HCT116 (cell line): Measurements from ENCODE around the gene TIMP3. TPM values are rescaled to one million over a fixed set of nuclear protein-coding genes. Genes with fewer than 3 reads are reported as not detected.

Experiments used
- ATAC-seq: fragments of 200-7000 bp; cut with Tn5 transposase; 2 replicates; pipeline ENCODE4 v1.9.1; 2020; ENCODE audit warnings: mild to moderate bottlenecking, moderate library complexity
- BruUV-seq: library from RNA; stranded (reverse); fragments of 400-500 nt; replicated peaks from 2 replicates; lab custom pipeline; 2021; lab: Mats Ljungman, UMichigan
- CTCF ChIA-PET: fragments of 300-600 bp; sonication (Branson Sonifier 250); formaldehyde crosslinking; loops from one replicate; lab custom pipeline; 2021; ENCODE audit warnings: antibody characterized with exemption; lab: Charles Lee
- POLR2A ChIA-PET: fragments of 300-600, 350-600 bp; sonication (Branson Sonifier 250); formaldehyde crosslinking; loops from one replicate; lab custom pipeline; 2021; ENCODE audit warnings: antibody characterized with exemption; lab: Charles Lee
- RAD21 ChIA-PET, 2 experiments: fragments of 300-600 bp; sonication (Branson Sonifier 250); formaldehyde crosslinking; loops; one replicate each; lab custom pipeline; 2023; ENCODE audit warnings: low total read pairs in 2 of 2; ENCODE audit not compliant: uncharacterized antibody in 2 of 2, unreplicated experiment in 2 of 2, low non-redundant PET in 1 of 2; lab: Charles Lee
- DNase-seq: peaks from one replicate; pipeline ENCODE4 v3.0.0-alpha.2; 2010; ENCODE audit warnings: low read depth, low spot score
- H2AFZ ChIP-seq: fragments of 200-600 bp; shearing (Covaris generic), sonication (generic); 2 replicates; pipeline ENCODE4 v1.6.1; 2017; ENCODE audit warnings: low read depth, mixed run types, mixed read lengths, antibody characterized with exemption, low read length; ENCODE audit not compliant: poor library complexity, severe bottlenecking
- H3K27ac ChIP-seq: 2 replicates; pipeline ENCODE4 v1.5.1; 2012; ENCODE audit warnings: low read depth, low read length
- H3K27me3 ChIP-seq: fragments of 200-600 bp; sonication (generic); 2 replicates; pipeline ENCODE4 v1.6.1; 2016; ENCODE audit warnings: mixed run types, low read length, mixed read lengths; ENCODE audit not compliant: insufficient read depth
- H3K36me3 ChIP-seq, 2 experiments: fragments of 200-500 bp in 1 of 2; fragments of 200-600 bp in 1 of 2; sonication (Bioruptor generic) in 1 of 2; sonication (generic) in 1 of 2; 2 replicates each; pipeline versions ENCODE4 v1.5.1 to v1.6.1; 2014 to 2016; ENCODE audit warnings: low read length in 2 of 2, inconsistent platforms in 1 of 2, mixed read lengths in 1 of 2, mixed run types in 1 of 2; ENCODE audit not compliant: insufficient read depth in 2 of 2, control insufficient read depth in 1 of 2
- H3K4me1 ChIP-seq, 2 experiments: fragments of 200-600 bp in 1 of 2; sonication (generic) in 1 of 2; 2 replicates each; pipeline versions ENCODE4 v1.5.1 to v1.6.1; 2012 to 2017; ENCODE audit warnings: low read length in 2 of 2, inconsistent platforms in 1 of 2, mild to moderate bottlenecking in 1 of 2, mixed read lengths in 1 of 2, mixed run types in 1 of 2, moderate library complexity in 1 of 2; ENCODE audit not compliant: insufficient read depth in 2 of 2, control insufficient read depth in 1 of 2
- H3K4me2 ChIP-seq: fragments of 200-600 bp; sonication (generic); 2 replicates; pipeline ENCODE4 v1.6.1; 2017; ENCODE audit warnings: mixed run types, low read length, mixed read lengths
- H3K4me3 ChIP-seq, 2 experiments: fragments of 200-600 bp in 1 of 2; sonication (generic) in 1 of 2; replicated peaks in 1 of 2; 2 replicates each; pipeline ENCODE4 v1.5.1; 2011 to 2016; ENCODE audit warnings: low read length in 2 of 2, control low read depth in 1 of 2, low read depth in 1 of 2, mild to moderate bottlenecking in 1 of 2, mixed read lengths in 1 of 2, mixed run types in 1 of 2
- H3K79me2 ChIP-seq: fragments of 200-600 bp; sonication (generic); 2 replicates; pipeline ENCODE4 v1.6.1; 2017; ENCODE audit warnings: mild to moderate bottlenecking, mixed run types, low read length, moderate library complexity, mixed read lengths; ENCODE audit not compliant: insufficient read depth
- H3K9ac ChIP-seq: fragments of 200-600 bp; sonication (generic); 2 replicates; pipeline ENCODE4 v1.6.1; 2016; ENCODE audit warnings: low read length, mixed read lengths
- H3K9me2 ChIP-seq: fragments of 200-600 bp; sonication (generic), shearing (Covaris generic); 2 replicates; pipeline ENCODE4 v1.6.1; 2017; ENCODE audit warnings: mixed run types, mild to moderate bottlenecking, moderate library complexity; ENCODE audit not compliant: insufficient read depth
- H3K9me3 ChIP-seq, 2 experiments: fragments of 200-500 bp in 1 of 2; fragments of 200-600 bp in 1 of 2; sonication (Bioruptor generic) in 1 of 2; sonication (generic) in 1 of 2; 2 replicates each; pipeline ENCODE4 v1.6.1; 2014 to 2017; ENCODE audit warnings: low read length in 2 of 2, mixed read lengths in 2 of 2, inconsistent platforms in 1 of 2, low read depth in 1 of 2, mild to moderate bottlenecking in 1 of 2, mixed run types in 1 of 2, moderate library complexity in 1 of 2; ENCODE audit not compliant: control insufficient read depth in 1 of 2, insufficient read depth in 1 of 2
- H4K20me1 ChIP-seq: fragments of 200-600 bp; sonication (generic), shearing (Covaris generic); 2 replicates; pipeline ENCODE4 v1.6.1; 2017; ENCODE audit warnings: mixed run types, mild to moderate bottlenecking, moderate library complexity; ENCODE audit not compliant: insufficient read depth
- EZH2phosphoT487 ChIP-seq: fragments of 200-600 bp; IDR thresholded peaks from 2 replicates; pipeline ENCODE4 v1.6.1; 2018; ENCODE audit warnings: antibody characterized with exemption, borderline replicate concordance
- SP1 ChIP-seq: IDR thresholded peaks from 2 replicates; pipeline ENCODE4 v1.6.1; 2012; ENCODE audit warnings: low read depth
- TCF7L2 ChIP-seq: IDR thresholded peaks from 2 replicates; pipeline ENCODE4 v1.7.0; 2011; ENCODE audit warnings: borderline replicate concordance, inconsistent platforms; ENCODE audit not compliant: insufficient read depth, insufficient read length; ENCODE audit errors: extremely low read depth
- YY1 ChIP-seq: IDR thresholded peaks from 2 replicates; pipeline ENCODE4 v1.6.1; 2011; ENCODE audit warnings: low read length, low read depth, moderate library complexity, mild to moderate bottlenecking; ENCODE audit not compliant: insufficient replicate concordance; ENCODE audit errors: extremely low read depth
- ZFX ChIP-seq: fragments of 450-650 bp; IDR thresholded peaks from 2 replicates; pipeline ENCODE4 v1.6.1; 2017
- ZNF274 ChIP-seq: fragments of 200-500 bp; sonication (Bioruptor generic); IDR thresholded peaks from 2 replicates; pipeline ENCODE4 v1.6.1; 2014; ENCODE audit warnings: mild to moderate bottlenecking, low read depth, low read length, inconsistent platforms
- intact Hi-C: fragments of 100-400 bp; cut with micrococcal nuclease; formaldehyde crosslinking; loops from 2 replicates; pipeline ENCODE4 v1.10.0; 2022
- total RNA-seq: library from RNA; stranded (reverse); gene quantifications from one replicate; pipeline ENCODE4 v1.2.1, GENCODE V29; 2021; ENCODE audit not compliant: unreplicated experiment
- TF ChIP-seq, protein P1 (sequence below): IDR thresholded peaks from 2 replicates; pipeline ENCODE4 v1.6.1; 2011; ENCODE audit warnings: mild to moderate bottlenecking, low read length, moderate library complexity; ENCODE audit not compliant: insufficient replicate concordance; ENCODE audit errors: extremely low read depth
- TF ChIP-seq, protein P2 (sequence below), 3 experiments: fragments of 200-600 bp in 1 of 3; sonication (generic) in 1 of 3; IDR thresholded peaks in 2 of 3; conservative IDR thresholded peaks in 1 of 3; 2 replicates each; pipeline ENCODE4 v1.5.1; 2012 to 2017; ENCODE audit warnings: low read depth in 2 of 3, low read length in 2 of 3, antibody characterized with exemption in 1 of 3, borderline replicate concordance in 1 of 3, control low read depth in 1 of 3, mild to moderate bottlenecking in 1 of 3, mixed read lengths in 1 of 3, mixed run types in 1 of 3, moderate library complexity in 1 of 3; ENCODE audit not compliant: insufficient read depth in 1 of 3

The TIMP3 gene
- total RNA-seq, 1 experiment from 2014 or later = 2.2 TPM

DNA sequence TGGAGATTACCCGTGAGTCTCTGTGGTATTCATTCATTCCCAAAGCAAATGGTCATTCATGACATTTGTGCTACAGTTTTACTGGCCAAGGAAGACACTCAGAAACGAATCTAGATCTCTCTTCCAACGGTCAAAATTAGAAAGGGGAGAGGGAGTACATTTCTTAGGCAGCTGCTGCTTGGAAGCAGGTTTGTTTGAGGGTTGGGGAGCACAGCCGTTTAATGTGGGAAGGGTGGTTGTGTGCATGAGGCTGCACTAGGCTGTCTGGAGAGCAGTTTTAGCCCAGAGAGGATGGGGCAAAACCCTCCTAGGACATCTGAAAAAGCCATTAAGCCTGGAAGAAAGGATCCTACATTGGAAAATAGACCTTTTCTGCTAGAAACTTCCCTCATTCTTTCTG, 29.7 kb upstream of the TIMP3 start:
- no peak for ATAC-seq
- no peak for DNase-seq
- CTCF ChIA-PET = no interaction called here
- Histone ChIP-seq H3K4me3 (no peak overlapping the region), H3K9ac (no peak overlapping the region), H3K79me2 (no peaks in the 10 kb centered on the region), H3K4me1 (peaks cover 0 to 2% of the 10 kb centered on the region in 2 experiments; a peak in 1 of 4 replicates), H3K4me2 (no peak overlapping the region), H3K9me2 (no peaks in the 10 kb centered on the region)
- RAD21 ChIA-PET = no interaction called here
- intact Hi-C loops = no loop called here
- no TSS peak for BruUV-seq
- TF ChIP-seq ZNF274 (no peak), ZFX (no peak), YY1 (no peak), SP1 (no peak), TCF7L2 (no peak), EZH2phosphoT487 (no peak)
- TF ChIP-seq, protein P1, sequence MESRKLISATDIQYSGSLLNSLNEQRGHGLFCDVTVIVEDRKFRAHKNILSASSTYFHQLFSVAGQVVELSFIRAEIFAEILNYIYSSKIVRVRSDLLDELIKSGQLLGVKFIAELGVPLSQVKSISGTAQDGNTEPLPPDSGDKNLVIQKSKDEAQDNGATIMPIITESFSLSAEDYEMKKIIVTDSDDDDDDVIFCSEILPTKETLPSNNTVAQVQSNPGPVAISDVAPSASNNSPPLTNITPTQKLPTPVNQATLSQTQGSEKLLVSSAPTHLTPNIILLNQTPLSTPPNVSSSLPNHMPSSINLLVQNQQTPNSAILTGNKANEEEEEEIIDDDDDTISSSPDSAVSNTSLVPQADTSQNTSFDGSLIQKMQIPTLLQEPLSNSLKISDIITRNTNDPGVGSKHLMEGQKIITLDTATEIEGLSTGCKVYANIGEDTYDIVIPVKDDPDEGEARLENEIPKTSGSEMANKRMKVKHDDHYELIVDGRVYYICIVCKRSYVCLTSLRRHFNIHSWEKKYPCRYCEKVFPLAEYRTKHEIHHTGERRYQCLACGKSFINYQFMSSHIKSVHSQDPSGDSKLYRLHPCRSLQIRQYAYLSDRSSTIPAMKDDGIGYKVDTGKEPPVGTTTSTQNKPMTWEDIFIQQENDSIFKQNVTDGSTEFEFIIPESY = no peak
- TF ChIP-seq, protein P2, sequence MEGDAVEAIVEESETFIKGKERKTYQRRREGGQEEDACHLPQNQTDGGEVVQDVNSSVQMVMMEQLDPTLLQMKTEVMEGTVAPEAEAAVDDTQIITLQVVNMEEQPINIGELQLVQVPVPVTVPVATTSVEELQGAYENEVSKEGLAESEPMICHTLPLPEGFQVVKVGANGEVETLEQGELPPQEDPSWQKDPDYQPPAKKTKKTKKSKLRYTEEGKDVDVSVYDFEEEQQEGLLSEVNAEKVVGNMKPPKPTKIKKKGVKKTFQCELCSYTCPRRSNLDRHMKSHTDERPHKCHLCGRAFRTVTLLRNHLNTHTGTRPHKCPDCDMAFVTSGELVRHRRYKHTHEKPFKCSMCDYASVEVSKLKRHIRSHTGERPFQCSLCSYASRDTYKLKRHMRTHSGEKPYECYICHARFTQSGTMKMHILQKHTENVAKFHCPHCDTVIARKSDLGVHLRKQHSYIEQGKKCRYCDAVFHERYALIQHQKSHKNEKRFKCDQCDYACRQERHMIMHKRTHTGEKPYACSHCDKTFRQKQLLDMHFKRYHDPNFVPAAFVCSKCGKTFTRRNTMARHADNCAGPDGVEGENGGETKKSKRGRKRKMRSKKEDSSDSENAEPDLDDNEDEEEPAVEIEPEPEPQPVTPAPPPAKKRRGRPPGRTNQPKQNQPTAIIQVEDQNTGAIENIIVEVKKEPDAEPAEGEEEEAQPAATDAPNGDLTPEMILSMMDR (IDR thresholded peaks at IDR 0.05 in 2 of 3, conservative IDR thresholded peaks at IDR 0.05 in 1 of 3; ENCODE audit: borderline replicate concordance in 1 of 3, insufficient read depth in 1 of 3, low read depth in 2 of 3, low read length in 2 of 3) = no peak
- TF ChIP-seq, all 23 proteins: peak for 0
- Histone ChIP-seq H4K20me1 (no peaks in the 10 kb centered on the region), H3K9me3 (no peaks in the 10 kb centered on the region), H2AFZ (no peak overlapping the region), H3K27me3 (no peaks in the 10 kb centered on the region), H3K36me3 (no peaks in the 10 kb centered on the region), H3K27ac (no peak overlapping the region)
- POLR2A ChIA-PET = no interaction called here
